ENCODE results near the gene DCAKD.

- no peak for TF ChIP-seq CTCF (IDR thresholded peaks at IDR 0.05)
- TF ChIP-seq POLR2A (IDR thresholded peaks at IDR 0.05): no peak
These were observed 47.6 kb downstream of the DCAKD start for GRCh38 chr17:45003877-45004276.
